ENCODE results near the gene GSDMA.
"Not testable (repeated sequence)": the region's sequence is repeated elsewhere in the genome, so short reads cannot be mapped to it uniquely, and the experiment has no call there.

The GSDMA gene

GRCh38 chr17:39929646-39930407, 33.0 kb upstream of the GSDMA start:
- DNase-seq (ENCODE audit: low read depth) = no peak

GRCh38 chr17:39933912-39934311, 28.9 kb upstream of the GSDMA start:
- DNase-seq (ENCODE audit: low read depth) = no peak

GRCh38 chr17:39934324-39934723, 28.5 kb upstream of the GSDMA start:
- no peak for DNase-seq (ENCODE audit: low read depth)

- no peak for DNase-seq (ENCODE audit: low read depth)
Observed at GRCh38 chr17:39935909-39936308, 26.9 kb upstream of the GSDMA start.

GRCh38 chr17:39937447-39937846, 25.4 kb upstream of the GSDMA start:
- DNase-seq (ENCODE audit: low read depth) = no peak

- DNase-seq (ENCODE audit: low read depth) = no peak
Observed at GRCh38 chr17:39938140-39938869, 24.5 kb upstream of the GSDMA start.

GRCh38 chr17:39939106-39939505, 23.7 kb upstream of the GSDMA start:
- no peak for DNase-seq (ENCODE audit: low read depth)

GRCh38 chr17:39939588-39940419, 23.0 kb upstream of the GSDMA start:
- DNase-seq (ENCODE audit: low read depth) = no peak

GRCh38 chr17:39943702-39944392, 19.0 kb upstream of the GSDMA start:
- no peak for DNase-seq (ENCODE audit: low read depth)

- no peak for DNase-seq (ENCODE audit: low read depth)
Observed at GRCh38 chr17:39944393-39944711, 18.5 kb upstream of the GSDMA start.

- DNase-seq (ENCODE audit: low read depth) = no peak
Observed at GRCh38 chr17:39946551-39947330, 16.1 kb upstream of the GSDMA start.

GRCh38 chr17:39948489-39948828, 14.3 kb upstream of the GSDMA start:
- not testable (repeated sequence) for DNase-seq (ENCODE audit: low read depth)

- DNase-seq (ENCODE audit: low read depth) = no peak
Observed at GRCh38 chr17:39949028-39949427, 13.8 kb upstream of the GSDMA start.

GRCh38 chr17:39950871-39951348, 11.9 kb upstream of the GSDMA start:
- DNase-seq (ENCODE audit: low read depth) = no peak

GRCh38 chr17:39951924-39952679, 10.7 kb upstream of the GSDMA start:
- DNase-seq (ENCODE audit: low read depth) = no peak

- DNase-seq (ENCODE audit: low read depth) = peak; percentile 86
Observed at GRCh38 chr17:39952680-39953470, 9.9 kb upstream of the GSDMA start.

GRCh38 chr17:39953471-39953888, 9.3 kb upstream of the GSDMA start:
- no peak for DNase-seq (ENCODE audit: low read depth)

- no peak for DNase-seq (ENCODE audit: low read depth)
Observed at GRCh38 chr17:39954876-39955275, 7.9 kb upstream of the GSDMA start.

- DNase-seq (ENCODE audit: low read depth) = no peak
Observed at GRCh38 chr17:39955726-39956225, 7.0 kb upstream of the GSDMA start.
